GM19239 (cell line): ENCODE measurements around the gene ICA1.
"Not testable (repeated sequence)": the region's sequence is repeated elsewhere in the genome, so short reads cannot be mapped to it uniquely, and the experiment has no call there.

Experiments used
- DNase-seq: peaks from one replicate; pipeline ENCODE4 v3.0.0; 2011; ENCODE audit warnings: low spot score; ENCODE audit not compliant: insufficient read length
- FAIRE-seq: peaks from 2 replicates; lab custom pipeline; 2011; peaks lifted over from hg19 to GRCh38; lab: Jason Lieb, UNC

The ICA1 gene

DNA sequence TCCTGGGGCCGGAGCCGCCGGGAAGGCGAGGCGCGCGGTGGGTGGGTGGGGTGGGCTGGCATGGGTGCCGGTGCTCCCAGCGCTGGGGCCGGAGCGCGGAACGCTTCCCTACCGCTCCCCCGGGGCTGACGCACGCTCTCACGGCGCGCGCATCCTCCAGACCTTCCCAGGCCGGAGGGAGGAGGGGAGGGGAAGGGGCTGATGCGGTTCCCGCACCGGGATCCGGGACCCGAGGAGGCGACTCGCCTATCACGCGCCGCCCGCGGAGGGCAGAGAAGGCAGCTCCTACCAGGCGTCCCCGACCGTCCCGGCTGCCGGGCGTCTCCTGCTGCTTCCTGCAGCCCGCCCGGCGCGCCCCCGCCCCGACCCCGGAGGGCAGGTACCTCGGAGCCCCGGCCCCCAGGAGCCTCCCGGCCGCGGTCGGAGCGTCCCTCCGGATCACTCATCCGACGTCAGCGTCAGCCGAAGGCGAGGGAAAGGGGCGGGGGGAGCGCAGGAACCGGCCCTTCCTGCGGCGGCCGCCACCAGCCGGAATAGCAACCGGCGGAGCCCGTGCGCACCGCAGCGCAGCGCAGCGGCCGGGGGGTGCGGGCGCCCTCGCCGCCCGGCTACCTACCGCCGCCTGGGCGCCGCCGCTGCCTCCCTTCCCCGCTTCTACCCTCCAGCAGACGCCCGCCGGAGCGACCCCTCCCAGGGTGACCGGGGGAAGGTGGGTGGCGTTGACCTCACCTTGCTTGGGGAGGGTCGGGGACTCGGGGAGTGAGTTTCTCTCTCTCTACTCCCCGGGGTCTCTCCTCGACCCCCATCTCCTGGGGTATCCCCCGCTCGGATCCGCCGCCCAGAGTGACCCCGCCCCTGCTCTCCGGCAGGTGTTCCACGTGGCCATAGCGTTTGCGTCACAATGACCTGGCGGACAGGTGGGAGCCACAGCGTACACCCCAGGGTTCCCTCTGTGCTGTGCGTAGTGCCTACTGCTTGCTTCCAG lies at the start of gene ICA1:
Gene ICA1 (minus strand): TSS at position 457 of the 985 bp plus-strand sequence. CDS start 26,241 bp downstream, outside the sequence.
- FAIRE-seq (no peak), DNase-seq (peak; percentile 20)

DNA sequence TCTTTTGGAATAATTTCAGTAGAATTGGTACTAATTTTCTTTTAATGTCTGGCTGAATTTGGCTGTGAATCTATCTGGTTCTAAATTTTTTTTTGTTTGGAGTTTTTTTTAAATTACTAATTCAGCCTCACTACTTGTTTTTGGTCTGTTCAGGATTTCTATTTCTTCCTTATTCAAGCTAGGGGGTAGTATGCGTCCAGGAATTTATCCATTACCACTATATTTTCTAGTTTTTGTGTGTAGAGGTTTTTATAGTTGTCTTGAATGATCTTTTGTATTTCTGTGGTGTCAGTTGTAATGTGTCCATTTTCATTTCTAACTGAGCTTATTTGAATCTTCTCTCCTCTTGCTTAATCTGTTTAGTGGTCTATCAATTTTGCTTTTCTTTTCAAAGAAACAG lies 48.9 kb upstream of the ICA1 start:
- FAIRE-seq (no peak), DNase-seq (no peak)

DNA sequence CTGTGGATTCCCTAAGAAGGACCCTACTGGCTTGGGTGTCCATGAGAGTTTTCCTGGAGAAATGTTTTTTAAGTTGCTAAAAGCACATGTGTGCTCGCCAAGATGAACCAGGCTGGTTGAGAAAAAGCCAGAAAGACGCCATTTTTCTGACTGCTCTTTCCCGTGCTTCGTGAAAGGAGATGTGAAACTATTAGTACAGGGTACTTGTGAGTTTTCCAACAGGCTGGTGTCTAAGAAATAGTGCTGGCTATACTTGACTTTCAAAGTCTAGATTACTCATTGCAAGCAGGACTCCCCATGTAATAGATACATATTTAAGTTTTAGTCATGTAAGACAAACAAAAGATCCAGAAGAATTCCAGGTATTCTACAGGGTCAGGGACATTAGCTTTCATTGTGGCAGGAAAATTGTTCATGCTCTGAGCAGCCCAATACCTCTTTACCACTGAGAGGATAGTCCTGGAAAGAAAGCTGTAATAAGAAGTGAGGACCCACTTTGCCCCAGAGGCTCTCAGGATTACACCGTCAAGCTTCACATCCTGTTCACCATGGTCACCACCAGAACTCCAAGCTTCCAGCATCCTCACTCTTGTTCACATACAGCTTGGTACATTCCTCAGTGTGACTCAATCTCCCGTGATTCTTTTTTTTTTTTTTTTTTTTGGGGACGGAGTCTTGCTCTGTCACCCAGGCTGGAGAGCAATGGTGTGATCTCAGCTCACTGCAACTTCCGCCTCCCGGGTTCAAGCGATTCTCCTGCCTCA lies 43.8 kb upstream of the ICA1 start:
- FAIRE-seq, result no peak
- no peak for DNase-seq

DNA sequence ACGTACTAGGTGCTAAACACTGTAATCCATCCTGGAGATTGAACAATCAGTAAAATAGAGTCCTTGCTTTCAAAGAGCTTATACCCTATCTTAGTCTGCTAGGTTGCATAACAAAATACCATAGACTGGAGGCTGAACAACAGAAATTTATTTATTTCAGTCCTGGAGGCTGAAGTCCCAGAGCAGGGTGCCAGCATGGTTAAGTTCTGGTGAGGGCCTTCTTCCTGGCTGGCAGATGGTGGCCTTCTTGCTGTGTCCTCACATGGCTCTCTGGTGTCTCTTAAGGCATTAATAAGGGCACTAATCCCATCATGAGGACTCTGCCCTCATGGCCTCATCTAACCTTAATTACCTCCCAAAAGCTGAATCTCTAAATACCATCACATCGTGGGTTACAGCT lies 43.1 kb upstream of the ICA1 start:
- DNase-seq (no peak), FAIRE-seq (peak; percentile 54)

DNA sequence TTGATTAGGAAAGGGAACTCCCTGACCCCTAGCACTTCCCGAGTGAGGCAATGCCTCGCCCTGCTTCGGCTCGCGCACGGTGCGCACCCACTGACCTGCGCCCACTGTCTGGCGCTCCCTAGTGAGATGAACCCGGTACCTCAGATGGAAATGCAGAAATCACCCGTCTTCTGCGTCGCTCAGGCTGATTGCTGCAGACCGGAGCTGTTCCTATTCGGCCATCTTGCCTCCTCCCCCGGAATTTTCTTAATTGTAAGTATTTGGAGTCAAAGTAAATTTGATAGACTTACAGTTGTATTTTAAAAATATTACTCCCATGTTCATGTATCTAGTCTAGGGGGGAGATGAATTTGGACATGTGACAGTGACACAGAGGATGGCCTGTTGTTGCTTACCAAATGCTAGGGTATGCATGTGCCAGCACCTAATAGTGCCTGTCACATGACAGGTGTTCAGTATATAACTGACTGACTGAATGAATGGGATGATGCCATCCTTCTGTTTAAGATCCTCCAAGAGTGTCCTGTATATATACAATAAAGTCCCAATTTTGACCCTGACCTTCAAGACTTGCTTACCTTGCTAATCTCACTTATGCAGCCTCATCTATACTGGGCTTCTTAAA lies 42.0 kb upstream of the ICA1 start:
- DNase-seq (no peak), FAIRE-seq (peak; percentile 49)

DNA sequence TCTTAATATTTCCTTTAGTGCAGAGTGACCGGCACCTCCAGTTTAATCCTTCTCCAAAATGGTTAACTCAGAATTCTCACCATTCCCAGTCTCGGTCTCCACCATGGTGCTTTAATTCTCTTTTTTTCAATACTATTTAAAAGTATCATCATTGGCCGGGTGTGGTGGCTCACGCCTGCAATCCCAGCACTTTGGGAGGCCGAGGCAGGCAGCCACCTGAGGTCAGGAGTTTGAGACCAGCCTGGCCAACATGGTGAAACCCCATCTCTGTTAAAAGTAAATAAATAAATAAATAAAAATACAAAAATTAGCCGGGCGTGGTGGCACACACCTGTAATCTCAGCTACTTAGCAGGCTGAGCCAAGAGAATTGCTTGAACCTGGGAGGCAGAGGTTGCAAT lies 35.1 kb upstream of the ICA1 start:
- not testable (repeated sequence) for FAIRE-seq, DNase-seq

DNA sequence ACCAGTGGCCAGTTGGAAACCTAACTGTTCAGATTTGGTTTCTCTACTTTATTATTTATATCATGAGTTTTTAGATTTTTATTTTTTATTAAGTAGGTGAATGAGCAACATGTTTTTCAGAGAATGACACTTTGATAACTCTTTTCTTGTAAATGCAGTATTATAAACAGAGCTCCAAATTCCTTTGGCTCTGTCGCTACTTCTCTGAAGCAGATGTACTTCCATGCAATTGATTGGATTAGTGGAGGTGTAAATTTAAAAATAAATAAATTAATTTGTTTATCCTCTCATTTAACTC lies 34.3 kb upstream of the ICA1 start:
- no peak for FAIRE-seq
- DNase-seq, result no peak

DNA sequence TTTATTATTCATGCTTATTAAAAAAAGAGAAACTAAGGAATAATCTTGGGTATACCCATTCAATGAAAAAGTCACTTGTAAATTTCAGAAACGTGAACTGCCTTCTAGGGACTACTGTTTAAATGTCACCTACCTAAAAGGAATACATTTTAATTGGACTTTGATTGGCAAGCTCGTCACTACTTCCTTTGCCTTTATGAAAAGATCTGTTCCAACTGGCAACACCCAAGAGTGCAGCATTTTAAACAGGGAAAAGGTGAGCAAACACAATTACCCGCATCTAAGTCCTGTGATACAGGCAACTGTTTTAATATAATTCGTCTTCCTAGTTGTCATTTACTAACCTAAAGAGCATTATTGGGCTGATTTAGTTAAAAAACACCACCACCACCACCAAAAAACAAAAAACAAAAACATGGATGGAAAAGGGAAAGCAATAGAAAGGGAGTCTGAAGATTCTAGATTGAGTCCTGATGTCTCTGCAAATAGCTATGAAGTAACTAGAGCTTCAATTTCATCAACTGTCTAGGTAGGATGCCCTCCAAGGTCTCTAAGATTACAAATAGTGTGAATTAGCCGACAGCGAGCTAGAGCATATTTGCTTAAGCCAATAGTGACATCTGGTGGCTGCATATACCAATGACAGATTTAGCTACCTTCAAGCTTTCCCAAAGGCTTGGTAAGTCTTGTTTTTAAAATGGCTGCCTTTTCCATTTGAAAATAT lies 33.8 kb upstream of the ICA1 start:
- FAIRE-seq (peak; percentile 72), DNase-seq (peak; percentile 47)

DNA sequence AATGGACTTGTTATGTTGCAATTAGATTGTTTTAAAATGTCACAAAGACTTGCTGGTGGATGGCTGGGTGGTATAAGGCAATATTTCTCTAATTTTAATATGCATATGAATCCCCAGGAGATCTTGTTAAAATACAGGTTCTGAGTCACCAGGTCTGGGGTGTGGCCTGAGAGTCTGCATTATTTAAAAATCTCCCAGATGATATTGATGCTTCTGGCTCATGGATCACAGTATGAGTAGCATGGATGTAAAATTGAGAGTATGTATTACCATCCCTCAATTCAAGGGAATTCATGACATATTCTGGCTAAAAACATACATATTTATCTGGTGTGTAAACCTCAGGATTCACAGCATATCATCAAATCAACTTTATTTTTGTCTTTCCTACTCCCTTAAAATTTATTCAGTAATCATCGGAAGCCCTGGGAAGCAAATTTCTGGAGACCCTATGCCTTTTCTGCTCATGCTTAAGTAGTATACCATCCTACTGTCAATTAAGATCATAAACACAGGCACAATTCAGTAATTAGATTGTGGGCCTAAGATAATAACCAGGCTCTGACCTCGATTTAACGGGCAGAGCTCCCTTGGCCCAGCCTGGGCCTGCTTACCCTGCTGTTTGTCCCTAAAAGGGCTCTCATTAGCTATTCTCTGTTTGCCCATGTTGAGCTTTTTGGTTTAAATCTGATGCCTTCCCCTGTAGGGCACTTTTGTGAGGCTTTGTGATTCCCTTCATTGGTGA lies 29.6 kb upstream of the ICA1 start:
- DNase-seq (no peak), FAIRE-seq (no peak)

DNA sequence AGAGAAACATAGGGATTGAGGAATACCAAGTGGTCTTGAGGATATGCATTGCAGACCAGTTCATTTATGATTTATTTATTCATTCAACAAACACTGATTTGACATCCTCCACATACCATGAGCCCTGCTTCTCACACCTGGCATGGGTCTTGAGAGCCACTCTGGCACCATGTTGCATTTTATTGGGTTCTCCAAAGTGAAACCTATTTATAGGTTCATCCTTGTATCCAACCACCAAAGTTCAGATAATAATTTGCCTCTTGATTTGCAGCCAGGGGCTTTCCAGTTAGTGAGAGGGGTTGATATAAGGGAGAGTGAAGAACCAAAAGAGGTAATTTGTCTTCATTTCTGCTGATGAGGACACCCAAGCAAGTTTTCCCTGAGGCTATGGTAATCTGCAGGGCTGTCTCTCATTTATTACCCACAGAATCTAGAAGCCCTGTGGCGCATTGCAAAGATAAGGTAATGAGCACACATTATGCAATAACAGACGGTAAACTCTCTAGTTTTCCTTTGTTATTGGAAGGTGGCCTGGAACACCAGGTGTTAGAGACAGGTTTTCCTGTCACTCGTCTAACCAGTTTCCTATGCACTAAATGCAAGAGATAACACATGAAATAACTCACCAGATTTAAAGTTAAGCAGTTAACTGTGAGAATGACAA lies 28.8 kb upstream of the ICA1 start:
- DNase-seq (no peak), FAIRE-seq (no peak)

DNA sequence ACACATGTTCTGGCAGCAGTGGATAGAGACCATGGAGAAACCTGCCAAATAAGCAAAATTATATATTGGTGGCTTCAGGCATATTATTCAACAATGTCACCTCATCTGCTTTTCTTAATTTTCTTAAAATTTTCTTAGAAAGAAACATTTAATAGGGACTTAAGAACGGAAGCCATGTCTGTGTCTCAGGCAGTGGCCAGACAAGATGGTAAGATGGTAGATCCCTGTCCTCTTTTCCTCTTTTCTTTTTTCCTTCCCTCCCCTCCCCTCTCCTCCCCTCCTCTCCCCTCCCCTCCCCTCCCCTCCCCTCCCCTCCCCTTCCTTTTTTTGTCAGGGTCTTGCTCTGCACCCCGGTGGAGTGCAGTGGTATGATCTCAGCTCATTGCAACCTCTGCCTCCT lies 24.2 kb upstream of the ICA1 start:
- FAIRE-seq, result no peak
- DNase-seq, result no peak

DNA sequence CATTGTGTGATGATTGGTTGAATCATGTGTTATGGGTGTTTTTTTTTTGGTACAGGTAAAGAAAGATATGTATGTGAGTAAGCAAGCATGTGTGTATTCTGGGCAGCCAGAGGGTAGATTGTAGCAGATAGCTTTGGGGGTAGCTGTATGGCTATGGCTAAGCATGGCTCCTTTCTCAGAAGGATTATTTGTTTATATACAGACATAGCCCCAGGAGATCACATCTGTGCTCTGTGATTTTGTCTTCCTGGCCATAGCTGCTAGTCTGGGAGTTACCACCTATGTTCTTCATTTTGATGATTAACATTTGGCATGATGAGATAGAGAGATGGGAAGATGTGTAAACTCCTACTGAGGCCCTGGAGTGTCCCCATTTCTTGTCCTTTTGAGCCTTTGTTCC lies 23.2 kb upstream of the ICA1 start:
- FAIRE-seq (no peak), DNase-seq (no peak)

DNA sequence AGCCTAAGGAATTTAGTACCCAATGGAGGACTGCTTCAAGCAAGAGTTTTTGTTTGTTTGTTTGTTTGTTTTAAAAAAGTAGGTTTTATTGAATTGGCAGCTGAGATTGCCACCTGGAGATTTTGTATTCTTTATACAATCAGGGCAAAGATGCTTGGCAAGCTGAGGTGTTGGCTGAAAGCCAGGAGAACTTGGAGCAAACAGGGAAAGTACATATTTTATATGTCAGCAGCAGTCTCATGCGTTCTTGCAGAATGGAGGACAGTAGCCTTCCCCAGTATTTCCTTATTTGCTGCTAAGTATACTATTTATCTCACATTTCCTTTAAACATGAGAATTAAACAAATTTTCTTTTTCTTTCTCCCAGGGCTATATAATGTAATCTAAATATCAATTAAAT lies 22.6 kb upstream of the ICA1 start:
- DNase-seq (no peak), FAIRE-seq (no peak)

DNA sequence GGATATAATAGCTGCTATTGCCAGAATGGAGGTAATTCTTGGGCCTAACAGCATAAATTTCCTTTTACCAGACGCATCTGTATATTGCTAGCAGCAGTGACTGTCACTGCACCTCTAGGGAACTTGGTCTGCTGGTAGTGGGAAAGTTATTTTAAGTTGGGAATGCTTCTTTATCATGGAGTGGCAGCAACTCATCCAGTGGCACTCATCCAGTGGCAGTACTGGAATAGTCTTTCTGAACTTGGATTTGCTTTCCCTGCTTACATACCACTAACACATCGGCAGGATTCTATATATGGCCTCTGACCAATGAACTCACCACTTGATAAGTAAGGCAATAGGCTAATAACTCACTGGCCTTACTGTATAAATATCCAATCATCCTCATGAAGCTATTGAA lies 22.0 kb upstream of the ICA1 start:
- DNase-seq, result no peak
- no peak for FAIRE-seq

DNA sequence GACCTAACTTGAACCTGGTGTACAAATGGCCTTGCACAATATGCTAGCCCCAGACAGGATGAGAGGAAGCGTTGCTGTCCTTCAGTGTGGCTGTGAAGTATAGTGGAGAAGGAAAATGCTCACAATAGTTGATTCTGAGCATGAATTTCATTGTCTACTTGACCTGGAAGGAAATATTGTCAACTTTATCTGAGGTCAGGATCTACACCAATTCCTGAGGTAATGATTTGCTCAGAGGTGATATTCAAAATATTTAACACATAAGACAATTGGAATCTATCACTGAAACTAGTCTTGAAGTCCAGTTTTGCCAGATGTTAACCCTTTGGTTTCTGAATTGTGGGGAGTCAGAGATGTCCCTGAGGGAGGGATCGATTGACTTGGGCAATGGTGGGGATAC lies 20.9 kb upstream of the ICA1 start:
- DNase-seq (no peak), FAIRE-seq (no peak)

DNA sequence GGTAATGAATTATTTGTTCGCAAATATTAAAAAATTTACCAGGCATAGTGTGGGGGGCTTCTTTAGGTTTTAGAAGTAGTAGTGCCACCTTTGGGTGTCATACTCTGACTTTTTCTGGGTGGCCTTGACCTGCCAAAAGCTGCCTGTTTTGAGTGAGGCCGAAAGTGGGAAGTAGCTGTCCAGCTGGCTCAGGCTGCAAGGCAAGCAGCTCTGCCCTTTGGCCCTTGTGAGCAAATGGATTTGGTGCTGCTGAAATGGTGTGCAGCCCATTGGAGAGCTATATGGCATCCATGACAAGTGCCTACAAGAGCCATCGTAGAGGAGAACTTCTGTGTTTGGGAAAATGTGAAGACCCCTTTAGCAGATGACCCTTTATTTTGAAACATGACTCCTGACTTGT lies 20.2 kb upstream of the ICA1 start:
- no peak for FAIRE-seq
- no peak for DNase-seq

DNA sequence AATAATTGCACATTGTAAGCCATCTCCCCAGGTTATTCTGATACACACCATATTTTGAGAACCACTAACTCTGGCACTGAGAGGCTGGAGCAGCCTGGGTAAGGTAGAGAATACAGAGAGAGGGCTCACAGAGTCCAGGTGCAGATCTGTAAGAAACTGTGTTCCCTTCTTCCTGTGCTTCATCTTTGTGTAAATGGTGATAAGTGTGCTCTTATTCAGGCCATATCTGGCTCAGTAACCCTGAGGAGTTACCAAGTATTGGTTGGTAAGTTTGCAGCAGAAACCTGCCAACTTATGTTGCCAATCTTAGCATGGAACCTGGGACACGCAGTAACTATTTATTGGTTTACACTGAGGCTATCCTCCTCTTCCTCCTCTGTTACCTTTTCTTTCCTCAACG lies 16.2 kb upstream of the ICA1 start:
- FAIRE-seq, result no peak
- DNase-seq, result no peak

DNA sequence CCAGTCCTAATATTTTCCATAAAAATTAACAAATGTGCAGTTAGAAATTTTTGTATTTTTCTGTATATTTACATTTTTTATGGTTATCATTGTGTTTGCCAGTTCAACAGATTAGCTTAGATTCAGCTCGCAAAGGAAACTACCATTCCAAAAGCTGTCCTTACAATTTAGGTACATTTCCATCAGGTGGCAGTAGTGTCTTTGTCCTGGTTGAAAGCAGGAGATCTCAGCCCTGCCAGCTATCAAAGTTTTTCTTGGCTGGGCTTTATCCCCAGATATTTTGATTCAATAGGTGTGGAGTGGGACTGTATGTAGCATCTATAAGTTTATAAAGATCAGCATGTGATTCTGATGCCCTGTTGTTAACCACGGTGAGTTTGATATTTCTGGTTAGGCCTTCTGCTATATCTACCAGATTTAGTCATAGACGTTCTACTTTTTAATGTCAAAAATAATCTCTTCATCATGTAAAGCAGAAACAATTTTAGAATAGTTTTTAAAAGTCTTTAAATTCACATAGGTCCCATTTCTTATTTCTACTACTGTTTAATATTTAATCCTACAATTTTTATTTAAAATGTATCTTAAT lies 15.5 kb upstream of the ICA1 start:
- FAIRE-seq (no peak), DNase-seq (no peak)

DNA sequence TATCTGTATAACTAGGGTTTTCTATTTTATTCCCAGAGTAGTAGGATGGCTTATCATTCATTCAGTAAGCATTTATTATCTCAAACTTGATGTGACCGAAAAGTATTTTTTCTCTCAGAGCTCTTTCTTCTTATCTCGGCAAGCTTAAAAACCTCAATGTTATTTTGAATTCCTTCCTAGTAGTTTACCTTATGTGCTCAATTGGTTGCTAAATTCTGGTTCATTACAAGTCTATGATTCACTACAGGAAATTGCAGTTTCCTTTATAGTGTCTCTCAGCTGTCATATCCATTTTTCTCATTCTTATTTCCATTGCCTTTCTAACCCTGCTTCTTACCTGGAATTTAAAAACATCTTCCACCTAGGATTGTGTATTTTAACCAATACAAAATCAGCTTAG lies 12.6 kb upstream of the ICA1 start:
- FAIRE-seq (no peak), DNase-seq (no peak)
